ENCODE results near the gene PITHD1. TPM values are rescaled to one million over a fixed set of nuclear protein-coding genes. Genes with fewer than 3 reads are reported as not detected.

Gene PITHD1
- total RNA-seq, 4 donors from 2014 or later: 77.0 to 115 (median 85.7) TPM

GRCh38 chr1:23751815-23752200 lies 26.4 kb upstream of the PITHD1 start:
- peak in 1 of 2 donors; percentile 20 for DNase-seq (ENCODE audit: low spot score in 2 of 2)
- TF ChIP-seq CTCF (IDR thresholded peaks at IDR 0.05): no peak
- 89 to 94% methylated on average over 4 of the region's 4 CpGs for WGBS, 2 donors
- intact Hi-C loops (cut with DNase I; ENCODE audit: low total_unique reads): no loop called here
- no peak overlapping the region for H3K4me3 ChIP-seq (ENCODE audit: low read depth, poor library complexity, severe bottlenecking)

GRCh38 chr1:23752909-23753308 lies 25.3 kb upstream of the PITHD1 start:
- TF ChIP-seq POLR2A (IDR thresholded peaks at IDR 0.05) (no peak), CTCF (IDR thresholded peaks at IDR 0.05) (no peak)
- H3K4me3 ChIP-seq (ENCODE audit: low read depth, poor library complexity, severe bottlenecking): no peak overlapping the region
- DNase-seq (ENCODE audit: low spot score in 2 of 2): no peak
- intact Hi-C loops (cut with DNase I; ENCODE audit: low total_unique reads): no loop called here
- 88 to 100% methylated on average over 1 of the region's 1 CpG for WGBS, 2 donors

GRCh38 chr1:23756676-23757075 lies 21.5 kb upstream of the PITHD1 start:
- 92 to 100% methylated on average over 3 of the region's 3 CpGs for WGBS, 2 donors
- intact Hi-C loops (cut with DNase I; ENCODE audit: low total_unique reads): no loop called here

GRCh38 chr1:23757812-23758211 lies 20.4 kb upstream of the PITHD1 start:
- TF ChIP-seq CTCF (IDR thresholded peaks at IDR 0.05): no peak
- TF ChIP-seq POLR2A (IDR thresholded peaks at IDR 0.05): no peak
- 94 to 96% methylated on average over 1 of the region's 1 CpG for WGBS, 2 donors
- intact Hi-C loops (cut with DNase I; ENCODE audit: low total_unique reads): no loop called here

More at GRCh38 chr1:23756676-23757075, 21.5 kb upstream of the PITHD1 start:
- no peak for DNase-seq (ENCODE audit: low spot score in 2 of 2)
- H3K4me3 ChIP-seq (ENCODE audit: low read depth, poor library complexity, severe bottlenecking): no peak overlapping the region
- no peak for TF ChIP-seq POLR2A (IDR thresholded peaks at IDR 0.05)
- TF ChIP-seq CTCF (IDR thresholded peaks at IDR 0.05): no peak

GRCh38 chr1:23759277-23759676 lies 18.9 kb upstream of the PITHD1 start:
- 41 to 50% methylated on average over 4 of the region's 4 CpGs for WGBS, 2 donors
- DNase-seq (ENCODE audit: low spot score in 2 of 2): peak in 1 of 2 donors; percentile 28
- no peak for TF ChIP-seq POLR2A (IDR thresholded peaks at IDR 0.05)
- no peak for TF ChIP-seq CTCF (IDR thresholded peaks at IDR 0.05)
- intact Hi-C loops (cut with DNase I; ENCODE audit: low total_unique reads): no loop called here
- no peak overlapping the region for H3K4me3 ChIP-seq (ENCODE audit: low read depth, poor library complexity, severe bottlenecking)

More at GRCh38 chr1:23757812-23758211, 20.4 kb upstream of the PITHD1 start:
- no peak for DNase-seq (ENCODE audit: low spot score in 2 of 2)
- no peak overlapping the region for H3K4me3 ChIP-seq (ENCODE audit: low read depth, poor library complexity, severe bottlenecking)

GRCh38 chr1:23763041-23763577 lies 15.1 kb upstream of the PITHD1 start:
- no peak for DNase-seq (ENCODE audit: low spot score in 2 of 2)
- TF ChIP-seq POLR2A (IDR thresholded peaks at IDR 0.05) (no peak), CTCF (IDR thresholded peaks at IDR 0.05) (no peak)
- intact Hi-C loops (cut with DNase I; ENCODE audit: low total_unique reads): no loop called here
- WGBS, 2 donors: 64 to 81% methylated on average over 7 of the region's 7 CpGs
- H3K4me3 ChIP-seq (ENCODE audit: low read depth, poor library complexity, severe bottlenecking): no peak overlapping the region

Data from lower leg skin (tissue), 4 donors.